H1 (cell line): Measurements from ENCODE around the gene USH1C. TPM values are rescaled to one million over a fixed set of nuclear protein-coding genes. Genes with fewer than 3 reads are reported as not detected.

Experiments used
- CTCF ChIA-PET: fragments of 300-600 bp; sonication (Branson Sonifier 250); formaldehyde crosslinking; loops from one replicate; lab custom pipeline; 2021; ENCODE audit not compliant: partially characterized antibody; lab: Charles Lee
- POLR2A ChIA-PET: fragments of 300-600 bp; sonication (Branson Sonifier 250); formaldehyde crosslinking; loops from one replicate; lab custom pipeline; 2021; ENCODE audit warnings: inconsistent platforms; ENCODE audit not compliant: partially characterized antibody; lab: Charles Lee
- DNase-seq, 2 experiments: peaks; one replicate each; pipeline versions ENCODE4 v3.0.0 to v3.0.0-alpha.2; 2010 to 2022; ENCODE audit warnings: low spot score in 2 of 2, low read depth in 1 of 2, mixed read lengths in 1 of 2
- FAIRE-seq: peaks from 2 replicates; lab custom pipeline; 2011; peaks lifted over from hg19 to GRCh38; lab: Jason Lieb, UNC
- H2AFZ ChIP-seq: 2 replicates; pipeline ENCODE4 v1.8.1; 2012; ENCODE audit warnings: low read length, inconsistent platforms
- H2AK5ac ChIP-seq: 2 replicates; pipeline ENCODE4 v1.6.1; 2013; ENCODE audit warnings: low read depth, low read length
- H2BK120ac ChIP-seq: replicated peaks from 2 replicates; pipeline ENCODE3; 2013; ENCODE audit warnings: low read depth, low read length, inconsistent platforms
- H2BK12ac ChIP-seq: 2 replicates; pipeline ENCODE4 v1.6.1; 2013; ENCODE audit warnings: low read depth, low read length
- H2BK15ac ChIP-seq: 2 replicates; pipeline ENCODE4 v1.6.1; 2013; ENCODE audit warnings: low read length
- H2BK20ac ChIP-seq: 2 replicates; pipeline ENCODE4 v1.6.1; 2013; ENCODE audit warnings: low read length
- H2BK5ac ChIP-seq: 2 replicates; pipeline ENCODE4 v1.6.1; 2013; ENCODE audit warnings: low read depth, low read length
- H3K14ac ChIP-seq: 2 replicates; pipeline ENCODE4 v1.6.1; 2013; ENCODE audit warnings: inconsistent platforms; ENCODE audit not compliant: insufficient read length
- H3K18ac ChIP-seq: 2 replicates; pipeline ENCODE4 v1.6.1; 2013; ENCODE audit warnings: low read length; ENCODE audit errors: extremely low read depth
- H3K23ac ChIP-seq: 2 replicates; pipeline ENCODE4 v1.6.1; 2013; ENCODE audit warnings: inconsistent platforms; ENCODE audit not compliant: insufficient read length
- H3K23me2 ChIP-seq: 2 replicates; pipeline ENCODE4 v1.6.1; 2013; ENCODE audit warnings: low read depth, low read length
- H3K27ac ChIP-seq: 2 replicates; pipeline ENCODE4 v1.6.1; 2011; ENCODE audit warnings: low read depth, low read length, inconsistent platforms
- H3K27me3 ChIP-seq, 4 experiments: replicated peaks in 1 of 4; 1 replicate in 1 of 4; 2 replicates in 3 of 4; pipeline versions ENCODE4 v1.6.1 to v1.8.1; 2011 to 2013; ENCODE audit warnings: low read length in 3 of 4, mild to moderate bottlenecking in 3 of 4, inconsistent platforms in 2 of 4, mixed read lengths in 2 of 4, moderate library complexity in 1 of 4; ENCODE audit not compliant: control insufficient read depth in 3 of 4, insufficient read depth in 3 of 4; ENCODE audit errors: extremely low read depth in 1 of 4
- H3K36me3 ChIP-seq, 4 experiments: 2 replicates each; pipeline versions ENCODE4 v1.6.1 to v1.8.1; 2011 to 2013; ENCODE audit warnings: mild to moderate bottlenecking in 4 of 4, low read length in 3 of 4, moderate library complexity in 2 of 4, control low read depth in 1 of 4, inconsistent platforms in 1 of 4; ENCODE audit not compliant: insufficient read depth in 4 of 4, control insufficient read depth in 2 of 4
- H3K4ac ChIP-seq: replicated peaks from 2 replicates; pipeline ENCODE3; 2013; ENCODE audit warnings: low read length, low read depth, mixed read lengths, inconsistent platforms; ENCODE audit not compliant: insufficient read length
- H3K4me1 ChIP-seq, 4 experiments: replicated peaks in 1 of 4; 1 replicate in 1 of 4; 2 replicates in 3 of 4; pipeline versions ENCODE4 v1.6.1 to v1.8.1; 2011 to 2013; ENCODE audit warnings: low read length in 3 of 4, inconsistent platforms in 2 of 4, mixed read lengths in 1 of 4; ENCODE audit not compliant: insufficient read depth in 4 of 4, control insufficient read depth in 3 of 4
- H3K4me2 ChIP-seq, 2 experiments: 2 replicates each; pipeline versions ENCODE4 v1.6.1 to v1.8.1; 2011 to 2013; ENCODE audit warnings: low read depth in 2 of 2, low read length in 2 of 2, control low read depth in 1 of 2, inconsistent platforms in 1 of 2, mild to moderate bottlenecking in 1 of 2; ENCODE audit not compliant: insufficient read depth in 1 of 2
- H3K4me3 ChIP-seq, 4 experiments: fragments of 200-600, 300-600 bp in 1 of 4; sonication (generic), shearing (Covaris generic), sonication (Bioruptor Twin) in 1 of 4; 2 replicates each; pipeline versions ENCODE4 v1.5.1 to v1.8.1; 2011 to 2016; ENCODE audit warnings: low read length in 4 of 4, low read depth in 3 of 4, control low read depth in 2 of 4, inconsistent platforms in 2 of 4, mild to moderate bottlenecking in 2 of 4, mixed read lengths in 1 of 4, moderate library complexity in 1 of 4; ENCODE audit not compliant: insufficient read depth in 2 of 4; ENCODE audit errors: extremely low read depth in 1 of 4
- H3K56ac ChIP-seq: replicated peaks from 2 replicates; pipeline ENCODE3; 2013; ENCODE audit warnings: low read depth, mild to moderate bottlenecking, mixed read lengths, low read length, inconsistent platforms; ENCODE audit not compliant: insufficient read length
- H3K79me1 ChIP-seq: 2 replicates; pipeline ENCODE4 v1.6.1; 2013; ENCODE audit warnings: low read depth, low read length, control low read depth
- H3K79me2 ChIP-seq, 2 experiments: 2 replicates each; pipeline versions ENCODE4 v1.6.1 to v1.8.1; 2012 to 2013; ENCODE audit warnings: low read length in 2 of 2, mild to moderate bottlenecking in 2 of 2, inconsistent platforms in 1 of 2; ENCODE audit not compliant: insufficient read depth in 2 of 2, control insufficient read depth in 1 of 2
- H3K9ac ChIP-seq, 4 experiments: replicated peaks in 1 of 4; 1 replicate in 1 of 4; 2 replicates in 3 of 4; pipeline versions ENCODE4 v1.6.1 to v1.8.1; 2011 to 2013; ENCODE audit warnings: low read depth in 3 of 4, low read length in 3 of 4, control low read depth in 2 of 4, mild to moderate bottlenecking in 2 of 4, moderate library complexity in 2 of 4, inconsistent platforms in 1 of 4; ENCODE audit errors: extremely low read depth in 1 of 4
- H3K9me3 ChIP-seq, 2 experiments: 2 replicates each; pipeline versions ENCODE4 v1.6.1 to v1.8.1; 2012 to 2013; ENCODE audit warnings: mild to moderate bottlenecking in 2 of 2, moderate library complexity in 2 of 2, control low read depth in 1 of 2, inconsistent platforms in 1 of 2, low read depth in 1 of 2, low read length in 1 of 2, mixed read lengths in 1 of 2; ENCODE audit not compliant: insufficient read depth in 2 of 2
- H4K20me1 ChIP-seq, 2 experiments: replicated peaks in 1 of 2; 2 replicates each; pipeline versions ENCODE3 to v1.8.1; 2011 to 2013; ENCODE audit warnings: inconsistent platforms in 2 of 2, low read length in 2 of 2, mild to moderate bottlenecking in 1 of 2; ENCODE audit not compliant: insufficient read depth in 2 of 2, control insufficient read depth in 1 of 2
- H4K5ac ChIP-seq: 2 replicates; pipeline ENCODE4 v1.6.1; 2013; ENCODE audit warnings: low read length, low read depth, mixed read lengths, inconsistent platforms; ENCODE audit not compliant: insufficient read length
- H4K8ac ChIP-seq: 2 replicates; pipeline ENCODE4 v1.8.0; 2013; ENCODE audit warnings: mild to moderate bottlenecking, moderate library complexity, low read length, inconsistent platforms; ENCODE audit not compliant: insufficient read depth; ENCODE audit errors: extremely low read depth
- H4K91ac ChIP-seq: replicated peaks from 2 replicates; pipeline ENCODE3; 2013; ENCODE audit warnings: low read length, mixed read lengths, inconsistent platforms; ENCODE audit not compliant: insufficient read length
- CHD1 ChIP-seq: IDR thresholded peaks from 2 replicates; pipeline ENCODE4 v1.6.1; 2012; ENCODE audit warnings: low read depth, low read length, improper control_type of control experiment
- CHD2 ChIP-seq: IDR thresholded peaks from 2 replicates; pipeline ENCODE4 v1.6.1; 2012; ENCODE audit warnings: low read length, improper control_type of control experiment
- CTCF ChIP-seq, 3 experiments: IDR thresholded peaks; 1 replicate in 2 of 3; 2 replicates in 1 of 3; pipeline versions ENCODE4 v1.5.1 to v1.6.1; 2011; ENCODE audit warnings: low read length in 3 of 3, mild to moderate bottlenecking in 3 of 3, inconsistent platforms in 2 of 3, low read depth in 1 of 3, moderate library complexity in 1 of 3; ENCODE audit not compliant: insufficient read depth in 1 of 3; ENCODE audit errors: control extremely low read depth in 1 of 3
- JUN ChIP-seq: IDR thresholded peaks from 2 replicates; pipeline ENCODE4 v1.6.1; 2011; ENCODE audit warnings: low read depth, mild to moderate bottlenecking, improper control_type of control experiment, low read length
- NANOG ChIP-seq: IDR thresholded peaks from 2 replicates; pipeline ENCODE4 v1.6.1; 2011; ENCODE audit warnings: low read length, low read depth, mild to moderate bottlenecking, inconsistent platforms; ENCODE audit not compliant: insufficient read depth, poor library complexity, severe bottlenecking
- NRF1 ChIP-seq: IDR thresholded peaks from 2 replicates; pipeline ENCODE4 v1.6.1; 2011; ENCODE audit warnings: mild to moderate bottlenecking, low read depth, low read length, improper control_type of control experiment
- RBBP5 ChIP-seq: IDR thresholded peaks from 2 replicates; pipeline ENCODE4 v1.7.1; 2012; ENCODE audit warnings: low read depth, mild to moderate bottlenecking, inconsistent platforms, low read length, moderate library complexity, borderline replicate concordance
- SRF ChIP-seq: IDR thresholded peaks from 2 replicates; pipeline ENCODE4 v1.6.1; 2011; ENCODE audit warnings: mild to moderate bottlenecking, low read depth, low read length, moderate library complexity
- TCF12 ChIP-seq: IDR thresholded peaks from 2 replicates; pipeline ENCODE4 v1.6.1; 2011; ENCODE audit warnings: low read depth, mild to moderate bottlenecking, low read length
- WGBS, 2 experiments: shearing (Covaris generic) in 1 of 2; methylation state at CpG; one replicate each; pipeline versions ENCODE4 v1.1.6 to v1.1.7; 2013 to 2015; ENCODE audit warnings: low lambda C conversion rate in 2 of 2, mixed read lengths in 2 of 2, inconsistent platforms in 1 of 2, low coverage in 1 of 2, missing lambda C conversion rate in 1 of 2; ENCODE audit not compliant: insufficient replicate concordance in 2 of 2, insufficient coverage in 1 of 2, insufficient read length in 1 of 2; ENCODE audit errors: extremely low coverage in 1 of 2, missing lambda C conversion rate in 1 of 2; 5-methylcytosine and 5-hydroxymethylcytosine counted together
- polyA plus RNA-seq, 7 experiments: library from polyadenylated mRNA; depleted of rRNA in 3 of 7; stranded (reverse) in 5 of 7; unstranded in 2 of 7; fragments of >200 nt in 5 of 7; fragments of 200-250 nt in 2 of 7; gene quantifications; 1 replicate in 5 of 7; 2 replicates in 1 of 7; 4 replicates in 1 of 7; pipeline versions ENCODE4 v1.2.1 to v1.2.3, GENCODE V29; 2011 to 2013; ENCODE audit warnings: missing spikeins in 2 of 7, mixed read lengths in 2 of 7
- total RNA-seq: library from RNA; stranded (reverse); fragmentation: NEBNext Ultra II Directional; extraction: Animal tissue kit (Norgen Biotek cat#: 25700); gene quantifications from 2 replicates; pipeline ENCODE4 v1.2.1, GENCODE V29; 2021

Gene USH1C
- total and polyA plus RNA-seq, 2 of the 8 experiments (the other 6 are each of a cell fraction or from before 2014, with no cell fraction given) = 1.3 to 1.6 TPM

GRCh38 chr11:17572359-17572690 lies 28.1 kb upstream of the USH1C start:
- Histone ChIP-seq H3K14ac (no peak overlapping the region), H2AK5ac (no peak overlapping the region), H3K9me3 (no peaks in the 10 kb centered on the region), H2BK20ac (no peak overlapping the region), H3K27me3 (no peaks in the 10 kb centered on the region), H2BK5ac (no peak overlapping the region), H4K91ac (no peak overlapping the region), H4K8ac (no peak overlapping the region), H3K56ac (no peak overlapping the region), H3K4me1 (peaks cover 0 to 6% (median 2%) of the 10 kb centered on the region in 4 experiments; a peak in 5 of 7 replicates), H3K36me3 (no peaks in the 10 kb centered on the region), H4K5ac (no peak overlapping the region), H4K20me1 (peaks cover 0 to 10% of the 10 kb centered on the region in 2 experiments), H2BK12ac (no peak overlapping the region), H3K4me2 (no peak overlapping the region), H3K23ac (no peak overlapping the region), H2BK120ac (no peak overlapping the region), H3K27ac (no peak overlapping the region), H3K79me1 (no peaks in the 10 kb centered on the region), H3K23me2 (no peaks in the 10 kb centered on the region), H2BK15ac (no peak overlapping the region), H3K4me3 (no peak overlapping the region), H3K79me2 (no peaks in the 10 kb centered on the region), H2AFZ (no peak overlapping the region), H3K4ac (no peak overlapping the region), H3K18ac (no peak overlapping the region), H3K9ac (no peak overlapping the region)
- CTCF ChIA-PET = interaction anchor here (0.9 to 2.2 kb wide), 2 partner anchors 9 to 159 kb away, joined by 3 to 18 read pairs; no protein-coding TSS in a partner anchor
- DNase-seq (peak in 1 of 2 experiments; percentile 40), FAIRE-seq (no peak)
- 82% methylated on average over 3 of the region's 3 CpGs; no CpG with 5 or more reads in 1 of the 2 experiments for WGBS, 2 experiments
- POLR2A ChIA-PET = no interaction called here
- TF ChIP-seq NRF1 (no peak), NANOG (no peak), CHD1 (no peak), CHD2 (no peak), RBBP5 (no peak), JUN (no peak), CTCF (IDR thresholded peaks at IDR 0.05; ENCODE audit: control extremely low read depth in 1 of 3, insufficient read depth in 1 of 3, low read depth in 1 of 3, low read length in 3 of 3) (no peak), TCF12 (no peak), SRF (no peak)
